Activated gamma-delta T cell (primary cell): ENCODE results near the gene GRIP1.

Experiments
- DNase-seq: peaks from one replicate; lab custom pipeline; 2025; lab: John Stamatoyannopoulos, UW

GRIP1 gene

DNA sequence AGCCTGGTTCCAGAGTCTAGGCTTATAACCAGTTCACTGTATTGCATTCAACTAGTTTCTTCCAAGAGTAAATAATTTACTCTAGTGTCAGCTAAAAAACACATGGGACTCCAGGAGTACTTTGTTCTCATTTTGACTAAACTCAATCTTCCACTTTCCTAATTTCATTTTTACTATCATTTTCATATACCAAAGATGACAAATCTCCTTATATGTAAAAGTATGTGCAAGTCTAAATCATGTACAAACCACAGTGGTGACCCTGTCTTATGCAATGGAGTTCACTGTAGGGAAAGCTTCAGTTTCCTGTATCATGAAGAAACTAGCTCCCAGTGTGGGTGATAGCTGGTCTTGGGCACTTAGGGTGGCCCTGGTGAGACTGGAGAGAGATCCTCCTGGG lies 225.0 kb downstream of the GRIP1 start:
- no peak for DNase-seq

DNA sequence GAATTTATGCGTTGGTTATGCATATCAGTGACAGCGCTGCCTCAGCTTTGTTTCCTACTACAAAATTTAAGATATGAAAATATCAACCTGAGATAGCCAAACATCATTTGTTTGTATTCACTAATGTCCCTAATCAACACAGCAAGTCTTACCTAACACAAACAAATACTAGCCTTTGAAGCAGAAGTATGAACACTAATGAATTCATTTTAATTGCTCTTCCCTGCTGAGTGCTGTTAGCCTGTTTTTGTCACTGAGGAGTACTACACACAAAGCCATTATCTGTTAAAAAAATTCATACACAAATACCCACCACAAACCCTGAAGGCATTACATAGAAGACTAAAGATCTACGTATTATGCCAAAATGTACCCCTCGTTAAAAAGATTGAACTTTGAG lies 225.8 kb downstream of the GRIP1 start:
- no peak for DNase-seq

GRCh38 chr12:66449531-66449930 lies 229.3 kb downstream of the GRIP1 start:
- DNase-seq = no peak

DNA sequence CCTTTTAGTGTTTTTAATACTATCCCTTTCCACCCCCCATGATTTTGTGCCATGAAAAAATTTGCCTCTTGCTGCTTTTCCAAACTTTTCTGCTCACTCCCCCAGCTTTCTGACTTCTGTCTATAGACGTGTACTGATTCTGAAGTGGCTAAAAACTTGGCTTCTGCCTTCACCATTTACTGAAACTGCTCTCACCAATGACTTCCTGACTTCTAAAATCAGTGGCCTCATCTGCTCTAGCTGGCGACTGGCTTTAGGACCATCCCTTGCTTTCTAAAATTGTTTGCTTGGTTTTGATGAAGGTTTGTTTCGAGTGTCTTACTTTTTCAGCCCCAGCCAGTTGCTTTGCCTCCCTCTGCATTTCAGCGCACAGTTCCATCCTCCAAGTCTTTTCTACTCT lies 231.2 kb downstream of the GRIP1 start:
- no peak for DNase-seq

DNA sequence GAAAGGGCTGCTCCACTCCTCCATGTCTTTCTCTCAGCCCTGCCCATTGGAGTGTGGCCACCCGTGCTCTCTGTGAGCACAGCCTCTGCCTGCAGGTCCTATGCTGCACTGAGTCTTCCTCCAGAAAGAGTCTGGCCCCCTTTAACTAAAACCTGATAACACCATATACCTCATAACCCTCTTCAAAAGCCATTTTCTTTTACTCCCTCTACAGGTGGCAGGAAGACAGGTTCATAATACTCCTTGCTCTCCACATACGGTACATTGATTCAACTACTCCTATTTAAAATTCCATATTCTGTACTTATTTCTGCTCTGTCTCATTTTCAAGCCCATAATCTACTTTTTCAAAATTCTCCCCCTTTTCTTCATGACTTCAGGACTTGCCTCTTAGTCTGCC lies 232.6 kb downstream of the GRIP1 start:
- no peak for DNase-seq

DNA sequence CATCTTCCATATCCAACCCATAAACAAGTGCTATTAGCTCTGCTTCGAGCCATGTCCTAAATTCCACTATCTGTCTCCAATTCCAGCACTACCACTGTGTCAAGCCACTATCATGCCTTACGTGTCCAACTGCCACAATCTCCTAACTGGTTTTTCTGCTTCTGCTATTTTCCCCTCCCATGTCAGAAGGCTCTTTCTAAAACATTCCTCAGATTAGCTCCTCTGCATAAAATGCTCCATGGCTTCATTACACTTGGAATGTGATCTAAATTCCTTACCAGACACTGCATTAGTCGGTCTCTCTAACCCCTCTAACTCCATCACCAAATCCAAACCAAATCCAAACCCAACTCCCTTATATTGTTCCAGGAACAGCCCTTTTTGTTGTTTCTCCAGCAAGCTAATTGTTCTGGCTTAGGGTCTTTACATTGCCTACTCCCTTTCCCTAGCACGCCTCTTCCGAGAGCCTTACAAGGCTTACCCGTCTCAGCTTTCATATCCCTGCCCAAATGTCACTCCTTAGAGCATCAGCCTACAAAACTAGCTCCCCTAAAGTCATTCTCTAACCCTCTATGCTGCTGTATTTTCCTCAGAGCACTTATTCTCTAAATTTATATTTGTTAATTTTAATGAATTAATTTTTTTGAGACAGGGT lies 236.8 kb downstream of the GRIP1 start:
- no peak for DNase-seq

- DNase-seq = no peak
These were observed 240.3 kb downstream of the GRIP1 start for GRCh38 chr12:66438601-66439000.

GRCh38 chr12:66430106-66430505 lies 248.8 kb downstream of the GRIP1 start:
- no peak for DNase-seq

- no peak for DNase-seq
These were observed 250.0 kb downstream of the GRIP1 start for GRCh38 chr12:66428870-66429269.

DNA sequence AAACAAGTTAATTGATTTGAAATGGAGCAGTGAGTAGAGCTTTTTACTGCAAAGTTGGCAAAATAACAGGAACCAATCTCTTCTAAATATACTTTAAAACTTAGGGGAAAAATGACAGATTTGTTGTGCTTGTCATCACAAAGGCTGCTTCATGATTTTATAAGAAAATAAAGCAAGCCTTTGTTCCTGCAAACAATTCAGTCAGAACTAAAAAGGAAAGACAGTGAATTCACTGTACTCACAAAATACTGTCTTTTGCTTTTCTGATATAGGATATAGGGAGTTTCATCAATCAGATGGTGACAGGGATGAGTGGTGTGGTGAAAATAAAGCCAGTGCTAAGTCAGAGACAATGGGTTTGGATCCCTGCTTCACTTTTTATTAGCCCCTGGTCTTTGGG lies 250.6 kb downstream of the GRIP1 start:
- no peak for DNase-seq

DNA sequence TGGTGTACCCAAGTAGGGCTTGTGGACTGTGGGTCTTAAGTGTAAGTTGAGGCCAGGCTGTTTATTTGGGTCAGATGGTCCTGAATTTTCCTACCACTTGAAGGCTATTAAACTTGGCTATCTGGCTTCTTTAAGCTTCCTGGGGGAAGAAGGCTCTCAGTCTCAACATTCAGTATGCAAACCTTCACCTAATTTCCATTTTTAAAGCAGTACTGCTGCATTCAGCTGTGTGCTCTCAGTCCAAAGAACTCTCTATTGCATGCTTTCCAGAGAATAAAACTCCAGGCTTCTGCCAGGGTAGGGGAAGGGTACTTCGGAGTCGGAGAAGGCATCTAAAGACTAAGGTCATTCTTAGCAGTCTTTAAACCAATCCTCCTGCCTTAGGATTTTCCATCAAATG lies 252.2 kb downstream of the GRIP1 start:
- no peak for DNase-seq

DNA sequence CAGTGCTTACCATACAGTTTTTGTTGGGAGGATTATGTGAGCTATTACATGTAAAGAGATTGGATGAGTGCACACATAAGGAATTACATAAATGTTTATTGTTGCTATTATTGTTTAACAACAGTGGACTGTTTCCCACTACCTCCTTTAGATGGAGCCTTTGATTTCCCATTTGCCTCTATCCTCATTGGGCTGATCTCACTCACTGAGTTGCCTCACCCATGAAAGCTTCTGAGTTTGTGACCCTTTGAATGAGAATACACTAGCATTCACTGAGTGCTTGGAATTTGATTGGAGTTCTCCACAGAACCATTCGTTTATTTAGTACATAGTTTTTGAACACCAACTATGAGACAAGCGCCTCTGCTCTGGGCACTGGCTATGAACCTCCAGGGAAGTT lies 255.6 kb downstream of the GRIP1 start:
- no peak for DNase-seq

- no peak for DNase-seq
These were observed 260.0 kb downstream of the GRIP1 start for GRCh38 chr12:66418908-66419307.

GRCh38 chr12:66417217-66417616 lies 261.7 kb downstream of the GRIP1 start:
- no peak for DNase-seq

GRCh38 chr12:66409195-66409871 lies 269.5 kb downstream of the GRIP1 start:
- no peak for DNase-seq

GRCh38 chr12:66405395-66405794 lies 273.5 kb downstream of the GRIP1 start:
- DNase-seq = no peak

GRCh38 chr12:66403746-66404145 lies 275.1 kb downstream of the GRIP1 start:
- no peak for DNase-seq

- no peak for DNase-seq
These were observed 279.0 kb downstream of the GRIP1 start for GRCh38 chr12:66399911-66400306.

DNA sequence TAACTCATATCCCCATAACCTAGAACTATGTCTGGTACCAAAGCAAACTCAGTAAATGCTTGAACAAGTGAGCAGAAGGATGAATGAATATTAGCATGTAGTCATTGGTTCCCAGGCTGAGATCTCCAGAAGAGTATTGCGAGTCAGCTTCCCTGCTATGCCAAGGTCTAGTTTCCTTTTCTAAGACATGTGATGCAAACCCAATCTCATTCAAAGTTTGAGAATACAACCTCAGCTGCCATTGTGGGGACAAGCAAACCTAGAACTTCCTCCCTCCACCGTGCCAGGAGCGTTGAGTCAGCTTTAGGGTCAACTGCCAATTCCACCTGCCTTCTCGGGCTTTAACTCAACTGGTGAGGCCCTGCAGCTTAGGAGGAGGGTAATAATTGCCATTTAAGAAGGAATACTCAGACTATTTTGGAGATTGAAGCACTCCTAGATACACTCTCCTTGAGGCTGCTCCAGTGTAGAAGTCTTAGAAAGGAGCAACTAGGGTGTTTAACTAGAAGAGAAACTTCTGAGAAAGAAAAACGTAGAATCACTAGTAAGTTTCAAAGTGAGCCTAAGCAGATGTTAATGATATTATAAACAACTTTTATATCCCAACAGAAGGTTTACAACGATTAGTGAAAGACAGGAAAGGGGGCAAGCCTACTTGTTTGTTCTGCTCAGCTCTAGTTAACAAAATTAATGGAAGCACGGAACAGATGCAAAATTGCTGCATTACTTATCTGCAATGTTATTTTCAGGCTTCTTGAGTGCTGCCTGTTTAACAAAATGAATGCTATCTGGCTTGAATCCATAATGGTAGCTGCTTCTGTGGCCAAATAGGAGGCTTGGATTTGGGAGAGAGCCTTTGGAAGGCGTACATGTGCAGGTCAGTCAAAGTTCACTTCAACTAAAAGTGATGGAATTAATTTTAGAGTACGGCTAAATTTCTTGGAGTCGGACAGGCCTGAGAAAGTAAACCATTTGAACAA lies 279.7 kb downstream of the GRIP1 start:
- no peak for DNase-seq

DNA sequence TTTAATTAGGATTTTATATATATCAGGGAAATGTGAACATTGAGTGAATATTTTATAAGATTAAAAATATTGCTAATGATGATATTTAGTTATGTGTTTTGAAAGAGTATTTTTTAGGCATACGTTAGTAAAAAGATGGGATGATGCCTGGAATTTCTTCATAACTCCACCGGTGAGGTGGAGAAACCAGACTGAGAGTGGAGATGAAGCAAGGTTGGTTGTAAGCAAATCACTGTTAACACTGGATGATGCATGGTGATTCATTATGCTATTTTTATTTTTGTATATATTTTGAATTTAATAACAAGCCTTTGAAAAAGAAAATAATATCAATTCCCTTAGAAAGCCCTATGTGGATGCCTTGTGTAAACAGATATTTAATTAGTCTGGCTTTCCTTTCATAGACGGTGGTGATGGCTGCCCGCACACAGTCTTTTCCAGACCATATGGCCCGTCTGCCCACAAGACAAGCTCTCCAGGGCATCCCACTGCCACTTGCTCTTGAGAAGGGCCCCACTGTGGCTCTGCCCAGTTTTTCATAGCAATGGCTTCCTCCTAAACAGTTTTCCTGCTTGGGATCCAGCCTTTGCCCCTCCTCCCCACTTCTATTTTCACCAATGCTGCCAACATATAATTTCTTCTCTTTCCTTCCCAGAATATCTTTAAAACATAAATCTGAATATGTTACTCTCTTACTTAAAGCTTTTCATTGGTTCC lies 281.1 kb downstream of the GRIP1 start:
- DNase-seq = no peak

- no peak for DNase-seq
These were observed 285.0 kb downstream of the GRIP1 start for GRCh38 chr12:66393890-66394289.

- no peak for DNase-seq
These were observed 286.5 kb downstream of the GRIP1 start for GRCh38 chr12:66392266-66392915.
